ENCODE measurements around the gene KIRREL3. TPM values are rescaled to one million over a fixed set of nuclear protein-coding genes. Genes with fewer than 3 reads are reported as not detected.

KIRREL3 gene
- total and polyA plus RNA-seq, 2 of the 8 experiments (the other 6 are each of a cell fraction or from before 2014, with no cell fraction given): 0.29 to 0.32 TPM

- Histone ChIP-seq H2BK120ac (replicated peaks; ENCODE audit: low read depth, low read length) (no peak overlapping the region), H2AK5ac (ENCODE audit: low read depth, low read length) (no peak overlapping the region), H3K27ac (ENCODE audit: low read depth, low read length) (no peak overlapping the region), H2AFZ (ENCODE audit: low read length) (no peak overlapping the region), H3K14ac (ENCODE audit: insufficient read length) (no peak overlapping the region), H3K9ac (replicated peaks in 1 of 4; ENCODE audit: extremely low read depth in 1 of 4, low read depth in 3 of 4, low read length in 3 of 4) (no peak overlapping the region), H2BK12ac (ENCODE audit: low read depth, low read length) (no peak overlapping the region), H3K4me1 (replicated peaks in 1 of 4; ENCODE audit: control insufficient read depth in 3 of 4, insufficient read depth in 4 of 4, low read length in 3 of 4) (peaks cover under 1 to 16% (median 7%) of the 10 kb centered on the region in 4 experiments), H3K4me3 (ENCODE audit: extremely low read depth in 1 of 4, insufficient read depth in 2 of 4, low read depth in 3 of 4, low read length in 4 of 4) (no peak overlapping the region), H3K79me2 (ENCODE audit: control insufficient read depth in 1 of 2, insufficient read depth in 2 of 2, low read length in 2 of 2) (no peaks in the 10 kb centered on the region), H4K91ac (replicated peaks; ENCODE audit: insufficient read length, low read length) (no peak overlapping the region), H3K27me3 (replicated peaks in 1 of 4; ENCODE audit: control insufficient read depth in 3 of 4, extremely low read depth in 1 of 4, insufficient read depth in 3 of 4, low read length in 3 of 4) (no peaks in the 10 kb centered on the region; a peak in 2 of 7 replicates), H2BK20ac (ENCODE audit: low read length) (0 out of 2 replicates have a peak overlapping the region, but pooled peaks have one; percentile 25), H3K23ac (ENCODE audit: insufficient read length) (no peak overlapping the region), H4K5ac (ENCODE audit: insufficient read length, low read depth, low read length) (no peak overlapping the region), H3K23me2 (ENCODE audit: low read depth, low read length) (no peaks in the 10 kb centered on the region), H3K18ac (ENCODE audit: extremely low read depth, low read length) (no peak overlapping the region), H3K4me2 (ENCODE audit: insufficient read depth in 1 of 2, low read depth in 2 of 2, low read length in 2 of 2) (no peak overlapping the region), H4K8ac (ENCODE audit: extremely low read depth, insufficient read depth, low read length) (no peak overlapping the region), H4K20me1 (replicated peaks in 1 of 2; ENCODE audit: control insufficient read depth in 1 of 2, insufficient read depth in 2 of 2, low read length in 2 of 2) (no peaks in the 10 kb centered on the region), H3K79me1 (ENCODE audit: low read depth, low read length) (no peaks in the 10 kb centered on the region), H2BK15ac (ENCODE audit: low read length) (peak overlapping the region; percentile 49; the same call in 1 of the 2 replicates), H3K36me3 (ENCODE audit: control insufficient read depth in 2 of 4, insufficient read depth in 4 of 4, low read length in 3 of 4) (no peaks in the 10 kb centered on the region), H2BK5ac (ENCODE audit: low read depth, low read length) (no peak overlapping the region), H3K56ac (replicated peaks; ENCODE audit: insufficient read length, low read depth, low read length) (no peak overlapping the region), H3K4ac (replicated peaks; ENCODE audit: insufficient read length, low read depth, low read length) (no peak overlapping the region), H3K9me3 (ENCODE audit: insufficient read depth in 2 of 2, low read depth in 1 of 2, low read length in 1 of 2) (0 out of 4 replicates have a peak, but pooled peaks cover 0 to 2% of the 10 kb centered on the region in 2 experiments)
- WGBS, 2 experiments (ENCODE audit: extremely low coverage in 1 of 2, insufficient coverage in 1 of 2, insufficient read length in 1 of 2, insufficient replicate concordance in 2 of 2, low coverage in 1 of 2, low lambda C conversion rate in 2 of 2, missing lambda C conversion rate in 1 of 2): 85% methylated on average over 3 of the region's 3 CpGs; no CpG with 5 or more reads in 1 of the 2 experiments
- no peak for DNase-seq (ENCODE audit: low read depth in 1 of 2, low spot score in 2 of 2)
- no peak for FAIRE-seq
- ChIA-PET CTCF (ENCODE audit: partially characterized antibody) (interaction anchor here (0.5 to 13.6 kb wide), 6 partner anchors 8 to 162 kb away, joined by 3 to 143 read pairs (median 9); no protein-coding TSS in a partner anchor), POLR2A (ENCODE audit: partially characterized antibody) (interaction anchor here (1.1 kb wide), 1 partner anchor 10 kb away, joined by 4 read pairs; no protein-coding TSS in a partner anchor)
- no peak for TF ChIP-seq TAF1 (IDR thresholded peaks at IDR 0.05; ENCODE audit: low read depth, low read length)
- no peak for TF ChIP-seq TAF7 (optimal IDR thresholded peaks at IDR 0.05; ENCODE audit: borderline replicate concordance, low read depth, low read length)
- TF ChIP-seq SIN3A (conservative IDR thresholded peaks at IDR 0.05 in 1 of 2, IDR thresholded peaks at IDR 0.05 in 1 of 2; ENCODE audit: low read depth in 1 of 2, low read length in 2 of 2): no peak
- no peak for TF ChIP-seq JUN (IDR thresholded peaks at IDR 0.05; ENCODE audit: low read depth, low read length)
- no peak for TF ChIP-seq TBP (IDR thresholded peaks at IDR 0.05; ENCODE audit: low read depth, low read length)
- TF ChIP-seq BRCA1 (IDR thresholded peaks at IDR 0.05; ENCODE audit: low read depth, low read length): no peak
- no peak for TF ChIP-seq CBX8 (IDR thresholded peaks at IDR 0.05; ENCODE audit: borderline replicate concordance, low read depth, low read length)
- no peak for TF ChIP-seq CEBPB (IDR thresholded peaks at IDR 0.05; ENCODE audit: low read depth, low read length)
- no peak for TF ChIP-seq EZH2 (IDR thresholded peaks at IDR 0.05; ENCODE audit: low read depth, low read length, severe bottlenecking)
- no peak for TF ChIP-seq RFX5 (IDR thresholded peaks at IDR 0.05; ENCODE audit: borderline replicate concordance, low read depth, low read length)
- no peak for TF ChIP-seq RNF2 (IDR thresholded peaks at IDR 0.05; ENCODE audit: borderline replicate concordance, low read depth, low read length, missing control alignments, poor library complexity, severe bottlenecking)
- no peak for TF ChIP-seq NANOG (IDR thresholded peaks at IDR 0.05; ENCODE audit: insufficient read depth, low read depth, low read length, poor library complexity, severe bottlenecking)
Measured at GRCh38 chr11:126596474-126596873, 404.1 kb downstream of the KIRREL3 start.

Data from H1 (cell line).